ENCODE results near the gene ZFP91.

The ZFP91 gene

DNA sequence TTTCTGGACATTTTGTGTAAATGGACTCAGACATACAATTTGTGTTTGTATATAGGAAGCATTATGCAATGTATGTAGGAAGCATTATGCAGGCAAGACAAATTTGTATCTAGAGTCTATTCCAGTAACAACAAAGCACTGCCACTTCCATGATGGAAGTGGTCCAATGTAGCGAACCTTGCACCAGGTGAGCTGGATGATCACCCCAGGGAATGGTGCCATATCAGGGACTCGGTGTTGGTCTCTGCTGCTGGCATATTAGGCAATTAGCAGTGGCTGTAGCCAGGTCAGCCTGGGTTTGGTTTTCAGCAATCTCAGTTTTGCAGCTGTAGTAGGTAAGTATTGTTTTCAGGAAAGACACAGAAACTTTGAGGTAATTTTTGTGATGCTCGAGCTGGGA, 12.8 kb downstream of the ZFP91 start:
- no peak for DNase-seq

DNA sequence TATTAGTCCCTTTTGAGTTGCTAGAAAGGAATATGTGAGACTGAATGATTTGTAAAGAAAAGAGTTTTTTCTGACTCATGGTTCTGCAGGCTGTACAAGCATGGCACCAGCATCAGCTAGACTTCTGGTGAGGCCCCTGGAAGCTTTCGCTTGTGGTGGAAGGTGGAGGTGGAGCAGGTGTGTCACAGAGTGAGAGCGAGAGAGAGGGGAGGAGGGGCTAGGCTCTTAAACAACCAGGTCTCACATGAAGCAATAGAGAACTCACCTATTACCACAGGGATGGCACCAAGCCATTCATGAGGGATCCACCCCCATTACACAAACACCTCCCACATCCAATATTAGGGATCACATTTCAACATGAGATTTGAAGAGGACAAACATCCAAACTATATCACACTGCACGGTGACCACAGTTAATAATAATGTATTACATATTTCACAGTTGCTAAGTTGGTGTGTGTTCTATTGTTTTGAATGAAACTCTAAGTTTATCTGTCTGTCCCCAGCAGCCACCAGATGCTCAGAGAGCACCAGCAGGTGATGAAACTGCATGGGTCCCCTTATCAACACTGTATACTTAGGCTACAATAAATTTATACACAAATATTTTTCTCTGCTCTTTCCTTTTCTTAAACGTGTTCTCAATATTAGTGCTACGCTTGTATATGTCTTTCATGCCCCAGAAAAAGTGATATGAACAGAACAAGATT, 14.1 kb downstream of the ZFP91 start:
- DNase-seq = no peak

- DNase-seq = no peak
These were observed 16.0 kb downstream of the ZFP91 start for GRCh38 chr11:58594826-58595225.

GRCh38 chr11:58596621-58597020, 17.8 kb downstream of the ZFP91 start:
- DNase-seq = no peak

DNA sequence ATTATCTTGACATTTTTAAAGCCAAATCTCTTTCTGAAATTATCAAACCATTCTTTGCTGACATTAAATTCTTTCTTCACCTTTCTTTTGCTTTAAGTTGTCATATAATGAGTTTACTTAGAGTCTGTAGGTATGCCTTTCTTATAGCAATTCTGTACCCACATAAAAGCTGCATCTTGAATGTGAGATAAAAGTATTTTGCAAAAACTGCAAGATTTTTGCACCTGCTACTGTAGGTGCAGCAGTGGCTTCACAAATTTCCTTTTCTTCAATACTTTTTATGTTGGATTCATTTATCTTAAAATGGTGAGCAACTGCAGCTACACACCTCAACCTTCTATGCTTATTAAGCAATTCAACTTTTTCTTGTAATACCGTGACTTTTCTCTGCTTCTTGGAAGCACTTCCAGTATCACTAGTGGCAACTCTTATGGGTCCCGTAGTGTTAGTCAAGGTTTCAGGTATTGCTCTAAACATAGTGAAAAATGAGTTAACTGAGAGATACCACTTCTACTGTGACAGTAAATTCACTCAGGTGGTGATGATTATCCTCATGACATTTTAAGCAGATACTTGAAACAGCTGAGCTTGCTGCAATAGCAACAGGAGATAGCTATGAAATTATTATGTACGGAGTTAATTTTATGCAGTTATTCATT, 18.8 kb downstream of the ZFP91 start:
- DNase-seq = no peak

DNA sequence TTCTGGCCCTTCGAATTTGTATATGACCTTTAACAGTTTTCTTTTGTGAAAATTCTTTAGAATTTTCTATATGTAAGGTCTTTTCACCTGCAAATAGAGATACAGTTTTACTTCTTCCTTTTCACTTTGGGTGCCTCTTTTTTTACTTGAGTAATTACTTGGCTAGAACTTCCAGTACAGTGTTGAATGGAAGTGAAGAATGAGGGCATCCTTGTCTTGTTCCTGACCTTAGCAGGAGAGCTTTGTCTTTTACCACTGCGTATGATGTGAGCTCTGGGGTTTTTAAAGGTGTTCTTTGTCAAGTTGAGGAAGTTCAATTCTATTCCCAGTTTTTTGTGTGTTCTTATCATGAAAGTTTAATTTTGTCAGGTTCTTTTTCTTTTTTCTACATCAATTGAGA, 21.6 kb downstream of the ZFP91 start:
- DNase-seq = no peak

DNA sequence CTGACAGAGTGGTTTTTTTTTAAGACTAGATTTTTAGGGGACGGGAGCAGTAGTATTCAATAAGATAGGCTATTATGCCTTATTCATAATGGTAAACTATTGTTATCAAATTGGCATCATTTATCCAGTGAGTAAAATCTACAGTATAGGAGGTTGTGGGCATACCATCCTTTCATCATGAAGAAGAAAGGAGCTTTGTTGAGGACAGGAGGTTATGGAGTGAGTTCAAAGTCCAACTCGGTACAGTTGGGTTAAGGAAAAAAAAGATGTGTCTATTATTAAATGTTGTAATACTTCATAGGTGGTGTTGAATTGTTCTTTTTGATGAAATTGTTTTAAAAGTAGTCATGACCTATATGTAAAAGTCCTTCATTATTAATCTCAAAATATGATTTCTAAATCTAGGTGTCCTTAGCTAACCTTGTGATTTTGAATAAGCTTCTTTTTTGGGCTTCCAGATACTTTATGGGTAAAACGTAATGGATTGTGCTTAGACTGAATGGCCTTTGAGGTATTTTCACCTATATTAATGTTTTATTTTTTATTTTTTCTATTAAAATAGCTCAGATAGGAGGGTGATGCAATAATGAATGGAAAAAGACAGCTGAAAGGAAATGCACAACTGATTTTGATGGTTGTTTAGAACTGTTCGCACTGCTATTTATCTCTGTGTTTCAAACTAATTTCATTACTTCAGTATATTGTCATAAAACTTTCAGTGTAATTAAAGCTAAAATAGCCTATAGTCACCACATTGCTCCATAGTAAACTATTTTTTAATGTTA, 28.3 kb downstream of the ZFP91 start:
- no peak for DNase-seq

DNA sequence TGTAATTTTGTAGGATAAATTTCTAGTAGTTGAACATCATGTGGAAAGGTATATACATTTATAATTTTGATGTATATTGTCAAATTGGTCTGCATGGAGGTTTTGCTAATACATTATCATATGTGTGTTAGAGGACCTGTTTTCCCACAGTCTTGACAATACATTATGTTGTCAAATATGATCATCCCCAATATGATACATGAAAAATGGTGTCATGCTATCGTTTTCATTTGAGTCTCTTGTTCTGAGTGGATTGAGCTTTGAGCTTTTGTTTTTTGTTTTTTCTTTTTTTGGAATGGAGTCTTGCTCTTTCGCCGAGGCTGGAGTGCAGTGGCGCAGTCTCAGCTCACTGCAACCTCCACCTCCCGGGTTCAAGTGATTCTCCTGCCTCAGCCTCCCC, 29.5 kb downstream of the ZFP91 start:
- no peak for DNase-seq

- DNase-seq = no peak
These were observed 30.9 kb downstream of the ZFP91 start for GRCh38 chr11:58609723-58610122.

- DNase-seq = no peak
These were observed 34.4 kb downstream of the ZFP91 start for GRCh38 chr11:58613228-58613627.

- no peak for DNase-seq
These were observed 36.7 kb downstream of the ZFP91 start for GRCh38 chr11:58615559-58615958.

GRCh38 chr11:58616594-58616993, 37.7 kb downstream of the ZFP91 start:
- DNase-seq = no peak

- DNase-seq = no peak
These were observed 39.2 kb downstream of the ZFP91 start for GRCh38 chr11:58617976-58618557.

DNA sequence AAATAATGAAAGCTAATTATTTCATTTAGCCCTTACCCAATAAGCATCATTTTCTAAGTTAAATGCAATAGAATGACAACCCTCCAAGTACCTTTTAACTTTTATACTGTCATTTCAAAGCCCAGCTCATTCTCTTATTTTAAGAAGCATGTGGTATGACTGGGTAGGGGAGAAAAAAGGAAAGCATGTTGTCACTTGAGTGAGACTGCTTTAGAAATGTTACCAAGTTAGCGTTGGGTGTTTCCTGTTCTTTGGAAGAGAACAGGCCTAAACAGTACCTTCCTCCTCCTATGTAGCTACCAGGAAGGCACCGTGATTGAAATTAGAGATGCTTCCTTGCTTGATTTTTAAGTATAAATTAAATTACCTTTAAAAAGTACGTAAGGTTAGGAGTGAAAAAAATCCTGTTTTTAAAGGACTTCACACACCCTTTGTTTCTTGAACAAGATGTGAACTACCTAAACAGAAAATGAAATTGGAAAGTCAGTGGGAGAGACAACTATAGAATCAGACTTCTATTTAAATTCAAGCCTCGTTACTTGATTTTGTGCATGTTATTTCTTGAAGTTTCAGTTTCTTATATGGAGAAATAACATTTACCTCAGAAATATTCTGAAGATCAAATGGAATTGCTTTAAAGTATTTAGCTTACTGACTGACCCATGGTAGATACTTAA, 42.9 kb downstream of the ZFP91 start:
- DNase-seq = no peak

DNA sequence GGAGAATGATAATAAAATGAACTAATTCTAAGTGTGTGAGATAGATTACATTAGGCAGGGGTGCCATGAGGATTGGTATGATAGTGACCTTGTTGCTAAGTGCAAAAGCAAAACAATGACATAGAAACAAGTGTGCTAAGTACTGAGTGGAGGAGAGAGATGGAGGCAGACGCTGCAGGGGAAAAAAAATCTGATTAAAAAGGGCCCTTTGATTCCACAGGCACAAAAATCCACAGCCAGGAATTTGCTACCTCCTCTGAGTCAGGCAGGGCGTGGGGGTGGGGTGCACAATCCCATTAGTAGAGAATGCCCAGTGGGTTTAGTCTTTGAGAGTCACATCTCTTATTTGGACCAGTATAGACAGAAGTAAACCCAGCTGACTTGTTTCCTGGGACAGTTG, 43.5 kb downstream of the ZFP91 start, which contains the start of gene CNTF:
CNTF (plus strand) TSS at position 322 of the 400 bp plus-strand sequence. CDS start 88 bp downstream, outside the sequence.
- no peak for DNase-seq

DNA sequence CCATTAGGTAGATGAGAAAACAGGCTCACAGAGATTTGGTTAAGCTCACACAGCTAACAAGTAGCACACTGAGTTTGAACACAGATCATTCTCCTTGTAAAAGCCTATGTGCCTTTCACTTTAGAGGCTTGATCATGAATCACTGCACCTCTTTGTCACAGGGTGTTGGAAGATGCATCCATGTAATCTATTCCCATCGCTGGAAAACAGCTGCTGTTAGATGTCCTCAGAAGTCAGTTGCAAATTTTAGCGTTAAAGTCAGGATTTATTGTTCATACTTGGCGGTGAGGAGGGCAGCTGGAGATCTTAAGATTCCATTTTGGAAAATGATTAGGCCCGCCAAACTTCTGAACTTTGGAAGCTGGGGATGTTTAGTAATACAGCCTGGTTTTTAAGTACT, 46.2 kb downstream of the ZFP91 start:
- no peak for DNase-seq

GRCh38 chr11:58625826-58626460, 47.1 kb downstream of the ZFP91 start:
- no peak for DNase-seq

DNA sequence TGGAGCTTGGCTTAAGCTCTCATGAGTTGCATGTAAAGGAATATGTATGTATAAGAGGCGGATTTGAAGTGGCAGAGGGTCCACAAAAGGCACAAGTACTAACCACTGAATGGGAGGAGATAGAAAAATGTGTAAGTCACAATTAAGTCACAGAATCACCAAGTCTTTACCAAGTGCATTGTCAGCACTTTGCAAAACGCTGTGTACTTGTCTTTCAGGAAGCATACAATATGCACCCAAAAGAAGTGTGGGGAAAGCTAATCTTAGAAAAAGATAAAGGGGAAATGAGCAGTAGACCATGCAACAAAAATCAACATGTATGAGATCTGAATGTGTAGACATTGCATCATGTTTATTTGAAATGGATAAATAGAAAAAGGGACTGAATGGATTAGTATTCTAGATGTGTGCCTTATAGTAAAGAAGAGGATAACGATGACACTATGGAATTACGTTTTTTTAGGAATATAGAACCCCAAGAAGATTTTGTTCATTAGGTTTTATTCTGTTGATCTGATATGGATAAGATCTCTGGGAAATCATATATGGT, 48.1 kb downstream of the ZFP91 start:
- no peak for DNase-seq

DNA sequence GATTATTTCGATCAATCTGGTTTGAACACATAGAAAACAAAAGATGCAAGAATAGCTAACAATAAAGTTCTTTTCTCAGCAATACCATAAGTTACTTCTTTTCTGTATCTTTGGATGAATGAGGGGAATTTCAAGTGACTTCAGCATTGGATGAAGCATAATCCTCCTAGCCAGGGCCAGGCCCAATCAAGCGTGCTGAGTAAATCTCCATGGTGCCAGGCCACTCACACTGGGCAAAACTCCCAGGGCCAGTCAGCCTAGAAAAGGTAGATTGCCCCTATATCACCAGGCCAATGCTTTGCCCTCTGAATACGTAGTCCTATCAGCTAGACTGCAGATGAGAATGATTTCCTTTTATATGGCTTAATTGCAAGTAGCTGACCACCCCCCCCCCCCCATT, 49.6 kb downstream of the ZFP91 start:
- no peak for DNase-seq

DNA sequence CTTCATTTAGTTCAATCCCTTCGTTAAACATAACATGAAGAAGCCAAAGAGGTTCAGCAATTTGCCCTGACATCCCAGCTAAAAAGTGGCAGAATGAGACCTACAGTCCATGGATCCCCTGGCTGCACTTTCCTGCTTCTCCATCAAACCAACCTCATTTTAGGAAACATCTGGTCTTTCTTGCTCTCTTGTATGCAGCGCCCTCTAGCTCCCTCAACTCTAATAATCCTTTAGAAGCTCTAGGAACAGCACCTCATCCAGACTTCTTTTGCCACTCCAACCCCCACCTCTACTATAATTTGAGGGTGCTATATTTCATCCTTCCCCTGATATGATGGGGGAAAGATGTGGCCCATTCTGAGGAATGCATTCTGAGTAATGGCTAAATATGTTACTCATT, 51.0 kb downstream of the ZFP91 start:
- DNase-seq = no peak

DNA sequence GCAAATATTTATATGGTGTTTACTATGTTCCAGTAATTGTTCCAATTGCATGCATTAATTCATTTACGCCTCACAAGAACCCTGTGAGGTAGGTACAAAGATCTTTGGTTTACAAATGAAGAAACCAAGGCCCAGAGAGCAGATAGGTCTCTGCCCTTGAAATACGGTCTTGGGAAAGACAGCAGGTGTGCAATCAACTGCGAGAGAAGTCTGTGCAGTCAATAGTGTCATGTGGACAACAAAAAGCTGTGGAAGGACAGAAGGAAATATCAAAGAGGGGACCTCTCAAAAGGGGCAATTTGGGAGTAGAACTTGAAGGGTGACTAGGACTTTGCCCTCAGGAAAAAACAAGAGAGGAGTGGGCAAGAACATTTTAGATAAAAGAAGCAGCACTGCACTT, 52.5 kb downstream of the ZFP91 start:
- no peak for DNase-seq

DNA sequence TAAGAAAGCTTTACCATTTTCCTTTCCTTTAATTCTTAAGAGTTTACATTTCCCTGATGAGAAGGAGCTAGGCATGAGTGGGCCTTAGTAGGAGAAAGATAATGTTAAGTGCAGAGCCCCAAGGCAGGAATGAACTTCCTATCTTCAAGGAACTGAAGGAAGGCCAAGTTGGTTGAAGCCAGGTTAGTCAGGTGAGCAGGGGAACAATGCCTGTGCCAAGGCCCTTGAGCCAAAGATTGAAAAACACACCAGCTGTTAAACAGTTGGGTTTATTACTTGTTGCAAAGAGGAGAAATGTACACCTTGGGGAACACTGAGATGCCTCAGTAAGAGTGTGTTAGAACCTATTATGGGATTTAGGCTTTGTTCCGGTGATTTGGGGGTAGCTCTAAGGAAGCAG, 53.6 kb downstream of the ZFP91 start:
- no peak for DNase-seq
